Liver (tissue), 9 donors: ENCODE results near the gene COQ2. TPM values are rescaled to one million over a fixed set of nuclear protein-coding genes. Genes with fewer than 3 reads are reported as not detected.

Experiments
- DNase-seq: peaks from one replicate; pipeline ENCODE4 v3.0.0-alpha.2; 2017; ENCODE audit warnings: low spot score
- H3K27ac ChIP-seq, 2 donors: one replicate each; pipeline ENCODE4 v1.7.0; 2013; ENCODE audit warnings: inconsistent platforms in 2 of 2, low read length in 2 of 2, control low read depth in 1 of 2, low read depth in 1 of 2, mild to moderate bottlenecking in 1 of 2
- H3K27me3 ChIP-seq, 4 donors: one replicate each; pipeline versions ENCODE4 v1.6.1 to v1.7.0; 2013; ENCODE audit warnings: low read length in 3 of 4, inconsistent platforms in 1 of 4, mild to moderate bottlenecking in 1 of 4, moderate library complexity in 1 of 4; ENCODE audit not compliant: control insufficient read depth in 4 of 4, insufficient read depth in 4 of 4
- H3K36me3 ChIP-seq, 4 donors: one replicate each; pipeline versions ENCODE4 v1.6.1 to v1.7.0; 2013; ENCODE audit warnings: low read length in 3 of 4, mild to moderate bottlenecking in 3 of 4, low read depth in 1 of 4, moderate library complexity in 1 of 4; ENCODE audit not compliant: control insufficient read depth in 4 of 4, insufficient read depth in 3 of 4
- H3K4me1 ChIP-seq, 4 donors: one replicate each; pipeline versions ENCODE4 v1.6.1 to v1.7.0; 2013; ENCODE audit warnings: low read length in 3 of 4, mild to moderate bottlenecking in 3 of 4, moderate library complexity in 1 of 4; ENCODE audit not compliant: control insufficient read depth in 4 of 4, insufficient read depth in 4 of 4
- H3K4me3 ChIP-seq, 3 donors: one replicate each; pipeline versions ENCODE4 v1.6.1 to v1.7.0; 2013; ENCODE audit warnings: low read length in 3 of 3, control low read depth in 1 of 3, low read depth in 1 of 3, mild to moderate bottlenecking in 1 of 3
- H3K9ac ChIP-seq, 2 donors: one replicate each; pipeline ENCODE4 v1.7.0; 2013; ENCODE audit warnings: low read length in 2 of 2, mild to moderate bottlenecking in 2 of 2, moderate library complexity in 2 of 2, control low read depth in 1 of 2, low read depth in 1 of 2
- H3K9me3 ChIP-seq, 4 donors: one replicate each; pipeline versions ENCODE4 v1.6.1 to v1.7.0; 2013; ENCODE audit warnings: low read length in 3 of 4; ENCODE audit not compliant: control insufficient read depth in 4 of 4
- EGR1 ChIP-seq, 2 donors: IDR thresholded peaks; 2 replicates each; pipeline ENCODE4 v1.6.1; 2016 to 2018; ENCODE audit warnings: antibody characterized with exemption in 2 of 2, low read depth in 2 of 2
- FOXA1 ChIP-seq: IDR thresholded peaks from 2 replicates; pipeline ENCODE4 v1.6.1; 2016; ENCODE audit warnings: antibody characterized with exemption
- FOXA2 ChIP-seq: IDR thresholded peaks from 2 replicates; pipeline ENCODE4 v1.6.1; 2016; ENCODE audit warnings: antibody characterized with exemption
- GABPA ChIP-seq, 2 donors: IDR thresholded peaks in 1 of 2; conservative IDR thresholded peaks in 1 of 2; 2 replicates each; pipeline ENCODE4 v1.6.1; 2016; ENCODE audit warnings: antibody characterized with exemption in 2 of 2, mild to moderate bottlenecking in 1 of 2, moderate library complexity in 1 of 2
- HNF4A ChIP-seq, 2 donors: conservative IDR thresholded peaks; 2 replicates each; pipeline ENCODE4 v1.6.1; 2016; ENCODE audit warnings: antibody characterized with exemption in 2 of 2, mild to moderate bottlenecking in 2 of 2
- HNF4G ChIP-seq: IDR thresholded peaks from 2 replicates; pipeline ENCODE4 v1.6.1; 2016; ENCODE audit warnings: antibody characterized with exemption
- JUND ChIP-seq, 2 donors: IDR thresholded peaks; 2 replicates each; pipeline ENCODE4 v1.6.1; 2016; ENCODE audit warnings: antibody characterized with exemption in 2 of 2
- MAX ChIP-seq: IDR thresholded peaks from 2 replicates; pipeline ENCODE4 v1.6.1; 2016; ENCODE audit warnings: antibody characterized with exemption
- NR2F2 ChIP-seq: IDR thresholded peaks from 2 replicates; pipeline ENCODE4 v1.6.1; 2016; ENCODE audit warnings: antibody characterized with exemption
- RAD21 ChIP-seq, 2 donors: IDR thresholded peaks; 2 replicates each; pipeline ENCODE4 v1.6.1; 2016; ENCODE audit warnings: antibody characterized with exemption in 2 of 2, mild to moderate bottlenecking in 2 of 2
- REST ChIP-seq: IDR thresholded peaks from 2 replicates; pipeline ENCODE4 v1.6.1; 2016; ENCODE audit warnings: antibody characterized with exemption, mild to moderate bottlenecking
- RXRA ChIP-seq, 2 donors: IDR thresholded peaks; 2 replicates each; pipeline ENCODE4 v1.6.1; 2017 to 2018; ENCODE audit warnings: antibody characterized with exemption in 2 of 2, mild to moderate bottlenecking in 1 of 2
- SP1 ChIP-seq: IDR thresholded peaks from 2 replicates; pipeline ENCODE4 v1.6.1; 2018; ENCODE audit warnings: antibody characterized with exemption, mild to moderate bottlenecking
- TAF1 ChIP-seq: conservative IDR thresholded peaks from 2 replicates; pipeline ENCODE4 v1.6.1; 2016; ENCODE audit warnings: antibody characterized with exemption, mild to moderate bottlenecking
- YY1 ChIP-seq: IDR thresholded peaks from 2 replicates; pipeline ENCODE4 v1.6.1; 2016; ENCODE audit warnings: antibody characterized with exemption, mild to moderate bottlenecking
- WGBS: extraction: QIAGEN DNeasy Blood & Tissue Kit; methylation state at CpG from one replicate; pipeline ENCODE4 v1.1.7; 2013; 5-methylcytosine and 5-hydroxymethylcytosine counted together
- polyA plus RNA-seq, 2 donors: library from polyadenylated mRNA; stranded (reverse) in 1 of 2; unstranded in 1 of 2; fragments of 200-250 nt in 1 of 2; fragments of >200 nt in 1 of 2; fragmentation: Nextera tagmentation in 1 of 2; extraction: Ambion mirVana in 1 of 2; gene quantifications; one replicate each; pipeline versions ENCODE4 v1.2.1 to v1.2.3, GENCODE V29; 2013 to 2015
- total RNA-seq, 2 donors: library from RNA; depleted of rRNA; stranded (reverse); fragments of >200 nt; gene quantifications; one replicate each; pipeline ENCODE4 v1.2.3, GENCODE V29; 2014
- TF ChIP-seq, protein P1 (sequence below): IDR thresholded peaks from 2 replicates; pipeline ENCODE4 v1.6.1; 2016; ENCODE audit warnings: antibody characterized with exemption
- donor health status: healthy.
- donor health status: healthy.
- donor health status: healthy.
- donor health status: healthy.
- donor health status: healthy.

The COQ2 gene
- total and polyA plus RNA-seq, 4 donors, result 8.6 to 13.6 (median 10.8) TPM

GRCh38 chr4:83318666-83319065 is 34.1 kb upstream of the COQ2 start:
- no peak overlapping the region for H3K9ac ChIP-seq
- H3K27ac ChIP-seq, result no peak overlapping the region
- 88% methylated on average over 3 of the region's 3 CpGs for WGBS
- no peak overlapping the region for H3K4me3 ChIP-seq
- no peak for DNase-seq
- H3K36me3 ChIP-seq, result no peaks in the 10 kb centered on the region
- TF ChIP-seq TAF1 (no peak), HNF4G (no peak), SP1 (no peak), JUND (IDR thresholded peaks at IDR 0.05) (no peak), RAD21 (IDR thresholded peaks at IDR 0.05) (no peak), GABPA (IDR thresholded peaks at IDR 0.05 in 1 of 2, conservative IDR thresholded peaks at IDR 0.05 in 1 of 2) (no peak), FOXA2 (no peak), REST (no peak), RXRA (IDR thresholded peaks at IDR 0.05) (no peak), EGR1 (IDR thresholded peaks at IDR 0.05; ENCODE audit: low read depth in 2 of 2) (no peak)
- TF ChIP-seq, protein P1, sequence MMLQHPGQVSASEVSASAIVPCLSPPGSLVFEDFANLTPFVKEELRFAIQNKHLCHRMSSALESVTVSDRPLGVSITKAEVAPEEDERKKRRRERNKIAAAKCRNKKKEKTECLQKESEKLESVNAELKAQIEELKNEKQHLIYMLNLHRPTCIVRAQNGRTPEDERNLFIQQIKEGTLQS, result no peak
- H3K9me3 ChIP-seq, result no peaks in the 10 kb centered on the region
- H3K27me3 ChIP-seq, result no peaks in the 10 kb centered on the region
- H3K4me1 ChIP-seq, result peaks cover 0 to 2% (median 0%) of the 10 kb centered on the region in 4 donors

DNA sequence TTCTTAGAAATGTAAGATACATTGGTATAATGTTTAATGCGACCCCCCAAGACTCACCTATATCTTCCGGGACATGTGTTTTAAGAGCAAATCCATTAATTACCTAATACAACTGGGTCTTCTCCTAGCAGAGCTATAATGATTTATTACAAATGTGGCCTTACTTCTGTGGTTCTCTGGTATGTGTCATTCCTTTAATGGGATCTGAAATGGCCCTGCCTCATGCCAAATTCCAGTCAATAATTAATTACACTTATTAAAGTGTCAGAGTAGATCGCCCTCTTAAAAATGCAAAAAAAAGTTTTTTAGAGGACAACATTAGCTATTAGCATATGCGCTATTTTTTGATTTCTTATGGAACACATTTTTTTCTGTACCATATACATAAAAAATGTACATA is 33.1 kb upstream of the COQ2 start:
- Histone ChIP-seq H3K27ac (no peak overlapping the region), H3K9ac (no peak overlapping the region), H3K9me3 (no peaks in the 10 kb centered on the region), H3K4me3 (no peak overlapping the region), H3K36me3 (no peaks in the 10 kb centered on the region), H3K27me3 (no peaks in the 10 kb centered on the region), H3K4me1 (no peaks in the 10 kb centered on the region)
- TF ChIP-seq TAF1, result no peak
- no peak for TF ChIP-seq GABPA (IDR thresholded peaks at IDR 0.05 in 1 of 2, conservative IDR thresholded peaks at IDR 0.05 in 1 of 2)
- no peak for TF ChIP-seq HNF4A (conservative IDR thresholded peaks at IDR 0.05)
- no peak for TF ChIP-seq MAX
- no peak for TF ChIP-seq FOXA2
- TF ChIP-seq YY1, result no peak
- TF ChIP-seq RXRA (IDR thresholded peaks at IDR 0.05), result no peak
- TF ChIP-seq NR2F2, result no peak
- no peak for TF ChIP-seq FOXA1
- no peak for TF ChIP-seq HNF4G
- TF ChIP-seq REST, result no peak
- TF ChIP-seq RAD21 (IDR thresholded peaks at IDR 0.05), result no peak
- DNase-seq, result no peak
- WGBS, result 71% methylated on average over 4 of the region's 4 CpGs
